GM12891 (cell line): ENCODE data around the gene TMEM8B.

Experiments used
- PAX5 ChIP-seq: IDR thresholded peaks from 2 replicates; pipeline ENCODE4 v1.6.1; 2011; ENCODE audit warnings: low read length, moderate library complexity, mild to moderate bottlenecking; ENCODE audit not compliant: insufficient read depth, severe bottlenecking
- POLR2A ChIP-seq: IDR thresholded peaks from 2 replicates; pipeline ENCODE4 v1.6.1; 2011; ENCODE audit warnings: low read depth, low read length, control low read depth
- POLR2AphosphoS5 ChIP-seq: IDR thresholded peaks from 2 replicates; pipeline ENCODE4 v1.6.1; 2011; ENCODE audit warnings: low read depth, low read length, control low read depth
- POU2F2 ChIP-seq: IDR thresholded peaks from 2 replicates; pipeline ENCODE4 v1.6.1; 2011; ENCODE audit warnings: low read depth, mild to moderate bottlenecking, control low read depth, low read length, moderate library complexity
- SPI1 ChIP-seq: IDR thresholded peaks from 2 replicates; pipeline ENCODE4 v1.6.1; 2011; ENCODE audit warnings: low read depth, low read length, control low read depth
- TAF1 ChIP-seq: IDR thresholded peaks from 2 replicates; pipeline ENCODE4 v1.6.1; 2011; ENCODE audit warnings: low read depth, low read length, control low read depth

DNA sequence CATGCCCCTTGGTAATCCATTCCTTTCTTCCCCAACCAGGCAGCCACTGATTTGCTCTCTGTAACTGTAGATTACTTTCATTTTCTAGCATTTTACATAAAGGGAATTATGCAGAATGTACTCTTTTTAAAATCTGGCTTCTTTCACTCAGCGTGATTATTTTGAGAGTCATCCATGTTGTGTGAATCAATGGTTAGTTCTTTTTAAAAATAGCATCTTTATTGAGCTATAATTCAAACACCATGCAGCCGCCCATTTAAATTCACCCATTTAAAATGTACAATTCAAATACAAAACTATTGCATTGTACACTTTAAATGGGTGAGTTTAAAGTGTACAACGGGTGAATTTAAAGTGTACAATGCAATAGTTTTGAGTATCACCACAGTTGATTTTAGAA, 43.5 kb downstream of the TMEM8B start:
- TF ChIP-seq POLR2AphosphoS5 (no peak), POU2F2 (no peak), POLR2A (no peak), PAX5 (no peak), TAF1 (no peak), SPI1 (no peak)
